COLO829 (cell line): ENCODE results near the gene CLMP.

Source experiments
- DNase-seq: peaks from one replicate; pipeline ENCODE4 v3.0.0; 2012; ENCODE audit warnings: low spot score

CLMP gene

GRCh38 chr11:123188508-123189165 lies 6.4 kb downstream of the CLMP start:
- peak; percentile 77 for DNase-seq

GRCh38 chr11:123187665-123188507 lies 7.2 kb downstream of the CLMP start:
- DNase-seq, result no peak

DNA sequence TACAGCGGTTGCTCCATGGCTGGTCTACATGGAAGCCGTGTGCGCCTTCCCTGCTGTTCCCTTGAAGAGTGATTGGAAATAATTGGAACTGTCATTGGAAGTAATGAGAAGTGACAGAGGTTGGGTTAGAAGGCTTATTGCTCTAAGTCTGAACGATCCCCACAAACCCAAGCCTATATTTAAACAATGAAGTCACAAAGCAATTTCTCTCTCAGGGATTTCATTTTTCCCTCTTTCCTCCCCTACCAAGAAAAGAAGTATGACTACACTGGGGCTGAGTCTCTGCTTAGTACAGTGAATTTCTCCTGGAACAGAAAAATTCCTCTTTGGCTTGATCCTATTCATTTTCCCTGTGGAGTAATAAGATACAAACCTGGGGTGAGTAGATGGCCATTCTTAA lies 7.8 kb downstream of the CLMP start:
- no peak for DNase-seq

DNA sequence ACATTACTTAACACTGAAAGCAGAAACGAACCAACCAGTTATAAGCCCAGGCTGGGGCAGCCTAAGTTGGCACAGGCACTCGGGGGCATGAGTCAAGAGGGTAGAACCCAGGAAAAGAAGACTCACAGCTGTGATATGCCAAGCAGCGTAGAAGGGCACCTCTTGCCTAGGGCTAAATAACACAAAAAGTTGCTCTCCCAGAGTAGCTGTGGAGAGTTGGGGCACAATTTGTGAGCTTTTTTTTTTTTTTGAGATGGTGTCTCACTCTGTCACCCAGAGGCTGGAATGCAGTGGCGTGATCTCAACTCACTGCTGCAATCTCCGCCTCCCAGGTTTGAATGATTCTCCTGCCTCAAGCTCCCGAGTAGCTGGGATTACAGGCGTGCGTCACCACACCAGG lies 8.8 kb downstream of the CLMP start:
- no peak for DNase-seq

- no peak for DNase-seq
These were observed 9.7 kb downstream of the CLMP start for GRCh38 chr11:123185326-123185725.

DNA sequence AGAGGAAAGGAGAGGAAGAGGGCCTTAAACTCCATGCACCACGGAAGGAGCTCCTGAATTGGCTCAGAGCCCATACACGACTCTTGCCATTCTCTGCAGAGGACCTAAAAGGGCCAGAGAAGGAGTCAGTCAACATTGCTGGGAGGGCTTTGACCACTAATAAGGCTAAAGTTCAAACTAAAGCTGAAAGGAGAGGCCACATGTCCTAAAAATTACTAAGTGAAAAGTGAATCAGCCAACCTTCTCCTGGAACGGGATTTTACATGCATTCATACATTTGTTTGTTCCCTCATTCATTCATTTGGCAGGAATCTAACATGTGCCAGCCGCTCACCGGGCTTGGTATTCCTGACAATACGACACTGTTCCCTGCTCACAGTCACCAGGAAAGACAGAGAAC lies 10.5 kb downstream of the CLMP start:
- no peak for DNase-seq

DNA sequence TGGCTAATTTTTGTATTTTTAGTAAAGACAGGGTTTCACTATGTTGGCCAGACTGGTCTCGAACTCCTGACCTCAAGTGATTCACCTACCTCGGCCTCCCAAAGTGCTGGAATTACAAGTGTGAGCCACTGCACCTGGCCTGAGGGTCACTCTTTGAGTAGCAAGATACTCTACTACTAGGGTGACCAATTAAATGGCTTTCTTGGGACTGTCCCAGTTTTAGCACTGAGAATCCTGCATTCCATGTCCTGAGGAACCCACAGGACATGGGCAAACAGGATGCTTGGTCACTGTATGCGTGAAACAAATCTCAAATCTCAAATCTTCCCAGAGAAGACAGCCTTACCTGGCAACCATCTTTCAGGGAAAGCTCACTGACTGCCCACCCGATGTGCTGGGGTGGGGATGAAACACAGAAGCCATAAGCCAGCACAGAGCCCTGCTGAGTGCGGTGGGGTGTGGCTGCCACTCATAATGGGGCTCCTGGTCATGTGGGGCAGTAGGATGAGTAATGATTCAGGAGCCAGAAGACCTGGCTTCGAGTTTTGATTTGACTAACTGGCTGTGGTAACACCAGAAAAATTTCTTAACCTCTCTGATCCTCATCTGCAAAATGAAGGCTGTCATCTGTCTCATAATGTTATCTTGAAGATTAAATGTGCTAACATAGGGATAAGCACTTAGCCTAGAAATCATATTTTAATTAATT lies 11.5 kb downstream of the CLMP start:
- DNase-seq, result no peak

- no peak for DNase-seq
These were observed 13.1 kb downstream of the CLMP start for GRCh38 chr11:123181767-123182500.

- no peak for DNase-seq
These were observed 14.0 kb downstream of the CLMP start for GRCh38 chr11:123181075-123181474.

DNA sequence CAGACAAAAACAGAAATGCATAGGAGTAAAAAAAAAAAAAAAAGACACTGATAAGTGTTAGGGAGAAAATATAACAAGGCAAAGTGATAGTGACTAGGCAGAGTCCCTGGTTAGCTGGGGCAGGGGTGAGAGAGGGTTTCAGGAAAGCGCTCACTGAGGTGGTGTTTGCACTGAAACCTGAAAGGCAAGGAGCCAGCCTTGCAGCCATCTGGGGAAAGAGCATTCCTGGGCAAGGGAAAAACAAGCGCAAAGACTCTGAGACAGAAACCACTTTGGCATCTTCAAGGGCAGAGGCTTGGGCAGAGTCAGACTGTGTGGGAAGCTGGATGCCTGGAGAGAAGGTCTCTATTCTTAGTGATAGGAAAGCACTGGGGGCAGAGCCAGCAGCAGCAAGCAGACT lies 14.5 kb downstream of the CLMP start:
- DNase-seq, result no peak

- DNase-seq, result no peak
These were observed 14.9 kb downstream of the CLMP start for GRCh38 chr11:123180166-123180565.

DNA sequence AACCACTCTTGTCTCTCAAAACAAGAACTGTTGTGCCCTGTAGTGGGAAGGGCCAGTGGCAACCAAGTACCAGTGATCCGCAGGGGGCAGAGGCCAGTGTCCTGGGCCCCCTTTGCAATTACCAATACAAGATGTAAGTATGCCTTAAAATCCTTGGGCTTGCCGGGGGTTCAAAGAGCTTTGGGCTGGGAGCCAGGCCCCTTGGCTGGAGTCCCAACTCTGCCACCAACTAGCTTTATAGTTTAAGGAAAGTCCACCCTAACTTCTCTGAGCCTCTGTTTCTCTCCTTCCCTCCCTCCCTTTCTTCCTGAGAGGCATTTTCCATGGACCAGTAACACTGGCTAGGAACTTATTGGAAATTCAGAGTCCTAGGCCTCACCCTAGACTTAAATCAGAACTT lies 15.5 kb downstream of the CLMP start:
- DNase-seq, result no peak

GRCh38 chr11:123178186-123178585 lies 16.9 kb downstream of the CLMP start:
- DNase-seq, result no peak

DNA sequence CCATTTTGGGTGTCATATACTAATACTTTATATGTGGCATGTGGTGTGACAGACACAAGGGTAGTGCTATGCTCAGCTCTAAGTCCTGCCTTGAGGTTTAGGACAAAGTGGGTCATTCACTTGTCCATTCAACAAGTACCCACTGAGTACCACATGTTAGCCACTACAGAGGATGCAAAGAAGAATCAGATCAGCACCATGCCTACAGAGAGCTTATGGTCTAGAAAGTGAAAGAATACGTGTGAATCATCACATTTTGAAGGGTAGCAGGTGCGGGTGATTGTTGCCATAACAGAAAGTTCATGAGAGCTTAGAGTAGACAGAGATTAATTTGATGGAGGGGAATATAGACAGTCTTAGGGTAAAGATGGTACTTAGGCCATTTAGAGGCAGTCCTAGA lies 18.3 kb downstream of the CLMP start:
- no peak for DNase-seq

DNA sequence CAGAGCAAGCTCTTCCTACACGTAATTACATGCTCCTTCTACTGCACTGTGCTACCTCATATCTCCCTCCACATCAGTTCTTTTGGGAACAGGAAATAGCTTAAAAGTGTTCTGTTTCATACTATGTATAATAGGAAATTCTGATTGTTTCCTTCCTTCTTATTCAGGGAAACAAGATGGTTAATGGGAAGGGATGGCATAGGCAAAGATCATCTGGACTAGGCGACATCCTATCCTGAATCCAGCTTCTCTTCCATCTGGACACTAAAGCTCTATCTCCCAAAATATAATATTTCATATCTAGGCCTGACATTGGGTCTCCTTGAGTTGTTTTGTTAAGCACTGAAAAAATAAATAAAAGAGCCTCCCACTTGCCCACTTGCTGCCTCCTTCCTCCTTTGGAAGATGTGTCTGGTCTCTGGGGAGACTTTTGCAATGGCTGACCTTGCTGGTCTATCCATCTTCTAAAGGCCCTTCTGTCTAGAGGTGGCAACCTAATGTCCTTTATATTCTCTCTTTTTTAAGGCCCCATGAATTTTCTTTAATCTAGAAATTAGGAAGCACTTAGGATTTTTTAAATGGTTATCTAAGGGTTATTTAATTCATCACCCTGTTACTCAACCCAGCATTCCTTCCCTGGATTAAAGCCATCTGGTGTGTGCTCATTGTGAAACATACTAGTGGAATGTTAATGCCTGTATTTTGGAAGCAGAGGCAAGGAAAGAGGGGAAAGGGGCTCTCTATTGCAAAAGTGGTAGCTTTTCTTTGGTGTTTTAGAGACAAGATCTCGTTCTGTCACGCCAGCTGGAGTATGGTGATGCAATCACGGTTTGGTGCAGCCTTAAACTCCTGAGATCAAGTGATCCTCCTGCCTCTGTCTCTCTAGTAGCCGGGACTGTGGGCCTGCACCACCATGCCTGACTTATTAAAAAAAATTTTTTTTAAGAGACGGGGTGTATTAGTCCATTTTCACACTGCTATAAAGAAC lies 20.6 kb downstream of the CLMP start:
- DNase-seq, result no peak

GRCh38 chr11:123173856-123174186 lies 21.2 kb downstream of the CLMP start:
- no peak for DNase-seq

GRCh38 chr11:123173040-123173855 lies 21.8 kb downstream of the CLMP start:
- DNase-seq, result no peak

DNA sequence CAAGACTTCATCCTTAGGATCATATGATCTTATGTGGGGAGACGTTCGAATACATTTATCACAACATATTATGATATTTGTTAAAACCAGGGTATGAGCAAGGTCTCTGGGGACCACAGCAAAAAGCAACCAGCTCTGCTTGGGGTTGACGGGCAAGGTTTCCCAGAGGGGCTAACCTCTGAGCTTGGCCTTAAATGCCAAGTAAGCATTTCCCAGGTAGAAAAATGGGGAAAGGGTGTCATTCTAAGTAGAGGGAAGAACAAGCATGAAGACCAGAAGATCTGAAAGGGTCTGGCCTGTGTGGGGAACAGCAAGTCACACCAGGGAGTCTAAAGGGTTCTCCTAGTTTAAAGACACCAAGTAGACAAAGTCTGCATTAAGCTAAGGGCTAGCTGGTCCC lies 24.1 kb downstream of the CLMP start:
- DNase-seq, result no peak

- DNase-seq, result no peak
These were observed 25.2 kb downstream of the CLMP start for GRCh38 chr11:123169821-123170220.

DNA sequence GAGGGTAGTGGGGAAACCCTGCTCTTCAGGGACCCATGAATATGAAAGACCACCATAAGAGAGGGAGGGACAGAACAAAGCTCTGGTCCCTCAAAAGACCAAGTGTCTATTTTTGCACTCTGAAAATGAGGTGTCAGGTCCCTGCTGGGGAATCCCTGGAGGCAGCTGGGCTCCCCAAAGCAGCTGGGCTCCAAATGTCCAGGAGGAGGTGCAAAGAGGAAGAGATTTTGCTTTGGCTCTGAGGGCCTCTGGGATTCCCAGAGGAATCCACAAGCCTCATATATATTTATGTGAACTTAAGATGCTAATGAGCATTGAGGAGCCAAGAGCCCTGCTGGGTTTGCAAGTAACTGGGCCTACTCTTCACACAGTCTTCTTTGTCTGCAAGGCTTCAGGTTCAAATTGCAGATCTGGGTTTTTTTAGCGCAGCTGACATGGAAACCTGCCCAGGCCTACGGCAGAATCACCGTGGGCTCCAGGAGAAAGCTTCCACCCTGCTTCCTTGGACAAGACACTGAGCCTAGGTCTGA lies 26.0 kb downstream of the CLMP start:
- no peak for DNase-seq
